Fibroblast of the conjunctiva (primary cell): ENCODE results near the gene RTP1.
"Not testable (repeated sequence)": the region's sequence is repeated elsewhere in the genome, so short reads cannot be mapped to it uniquely, and the experiment has no call there.

Source experiments
- DNase-seq: peaks from one replicate; pipeline ENCODE4 v3.0.0-alpha.2; 2010; ENCODE audit warnings: low read depth

Gene RTP1, protein sequence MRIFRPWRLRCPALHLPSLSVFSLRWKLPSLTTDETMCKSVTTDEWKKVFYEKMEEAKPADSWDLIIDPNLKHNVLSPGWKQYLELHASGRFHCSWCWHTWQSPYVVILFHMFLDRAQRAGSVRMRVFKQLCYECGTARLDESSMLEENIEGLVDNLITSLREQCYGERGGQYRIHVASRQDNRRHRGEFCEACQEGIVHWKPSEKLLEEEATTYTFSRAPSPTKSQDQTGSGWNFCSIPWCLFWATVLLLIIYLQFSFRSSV

DNA sequence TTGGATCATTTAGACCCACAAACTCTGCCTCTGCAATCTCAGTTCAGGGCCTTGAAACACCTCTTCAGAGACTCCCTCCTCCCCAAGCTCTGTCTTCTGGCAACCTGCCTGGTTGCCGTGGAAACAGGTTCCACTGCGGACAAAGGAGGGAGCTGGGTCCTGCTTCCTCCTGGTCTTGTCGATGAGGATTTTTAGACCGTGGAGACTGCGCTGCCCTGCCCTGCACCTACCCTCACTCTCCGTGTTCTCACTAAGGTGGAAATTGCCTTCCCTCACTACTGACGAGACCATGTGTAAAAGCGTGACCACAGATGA, at the start of gene RTP1:
Gene RTP1, plus strand, starts transcription at position 152 of the 315 bp plus-strand sequence. Its CDS starts 30 bp downstream, at position 182.
- DNase-seq = no peak

- no peak for DNase-seq
Measured at GRCh38 chr3:187150186-187150585, 47.1 kb upstream of the RTP1 start.

DNA sequence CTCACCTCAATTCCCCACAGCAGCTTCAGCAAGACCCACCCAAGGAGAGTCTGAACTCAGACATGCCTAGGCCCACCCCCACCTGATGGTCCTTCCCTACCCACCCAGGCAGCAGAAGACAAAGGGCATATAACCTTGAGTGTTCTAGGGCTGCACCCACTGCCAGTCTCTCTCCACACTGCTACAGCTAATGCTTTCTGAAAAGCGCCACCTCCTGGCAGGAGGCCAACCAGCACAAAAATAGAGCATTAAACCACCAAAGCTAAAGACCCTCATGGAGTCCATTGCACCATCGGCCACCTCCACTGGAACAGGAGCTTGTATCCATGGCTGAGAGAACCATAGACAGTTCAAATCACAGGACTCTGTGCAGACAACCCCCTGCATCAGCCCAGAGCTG, 46.7 kb upstream of the RTP1 start:
- no peak for DNase-seq

GRCh38 chr3:187161556-187161955, 35.7 kb upstream of the RTP1 start:
- no peak for DNase-seq

GRCh38 chr3:187162265-187162953, 34.9 kb upstream of the RTP1 start:
- no peak for DNase-seq

- DNase-seq = peak; percentile 43
Measured at GRCh38 chr3:187165144-187165543, 32.1 kb upstream of the RTP1 start.

GRCh38 chr3:187166750-187167149, 30.5 kb upstream of the RTP1 start:
- no peak for DNase-seq

DNA sequence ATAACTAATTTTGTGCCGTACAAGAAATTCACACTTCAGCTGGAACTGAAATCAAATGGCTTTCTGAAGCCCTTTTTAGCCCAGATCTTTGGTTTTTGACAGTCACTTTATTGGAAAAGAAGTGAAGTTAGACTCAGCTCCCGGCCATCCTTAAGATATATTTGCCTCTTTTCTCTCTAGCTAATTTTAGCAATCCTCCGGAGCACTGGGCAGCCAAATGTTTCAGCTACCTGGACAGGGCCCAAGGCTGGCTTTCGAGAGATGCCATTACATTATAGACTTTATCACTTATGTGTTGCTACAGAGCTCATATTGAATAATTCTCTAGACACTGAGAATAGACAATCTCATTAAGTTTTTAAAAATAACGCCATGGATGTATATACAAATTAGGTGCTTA, 29.5 kb upstream of the RTP1 start:
- DNase-seq = no peak

DNA sequence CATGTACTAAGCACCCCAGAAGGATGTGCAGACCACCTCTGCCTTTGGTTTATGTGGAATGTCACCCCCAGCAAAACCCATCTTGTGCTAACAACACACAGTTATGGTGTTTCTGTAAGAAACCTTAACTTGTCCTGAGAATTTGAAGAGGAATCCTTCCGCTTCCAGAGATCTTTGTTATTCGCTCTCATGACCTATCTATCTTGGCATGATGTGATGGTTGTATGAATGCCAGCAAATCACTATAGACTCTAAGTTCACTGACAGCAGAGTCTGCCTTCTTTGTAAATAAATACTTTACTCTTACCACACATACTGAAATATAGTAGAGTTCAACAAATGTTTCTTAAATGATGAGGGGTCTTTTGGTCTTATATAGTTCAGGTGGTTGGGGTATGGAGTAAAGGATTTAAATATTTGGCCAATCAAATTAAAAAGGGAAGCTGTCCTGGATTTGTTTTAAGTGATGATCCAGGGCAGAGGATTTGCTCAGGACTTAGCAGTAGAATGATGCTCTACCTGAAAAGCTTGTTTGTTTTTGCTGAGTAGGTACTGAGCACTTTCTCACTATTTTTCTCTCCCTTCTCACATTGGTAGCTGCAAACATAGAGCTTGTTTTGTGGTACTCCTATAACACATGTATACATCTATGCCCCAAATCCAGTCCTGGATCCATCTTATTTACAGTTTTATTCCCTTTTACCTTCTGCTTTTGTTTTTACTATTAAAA, 27.9 kb upstream of the RTP1 start:
- DNase-seq = no peak

- DNase-seq = not testable (repeated sequence)
Measured at GRCh38 chr3:187170911-187171310, 26.4 kb upstream of the RTP1 start.

GRCh38 chr3:187172929-187173328, 24.4 kb upstream of the RTP1 start:
- no peak for DNase-seq

DNA sequence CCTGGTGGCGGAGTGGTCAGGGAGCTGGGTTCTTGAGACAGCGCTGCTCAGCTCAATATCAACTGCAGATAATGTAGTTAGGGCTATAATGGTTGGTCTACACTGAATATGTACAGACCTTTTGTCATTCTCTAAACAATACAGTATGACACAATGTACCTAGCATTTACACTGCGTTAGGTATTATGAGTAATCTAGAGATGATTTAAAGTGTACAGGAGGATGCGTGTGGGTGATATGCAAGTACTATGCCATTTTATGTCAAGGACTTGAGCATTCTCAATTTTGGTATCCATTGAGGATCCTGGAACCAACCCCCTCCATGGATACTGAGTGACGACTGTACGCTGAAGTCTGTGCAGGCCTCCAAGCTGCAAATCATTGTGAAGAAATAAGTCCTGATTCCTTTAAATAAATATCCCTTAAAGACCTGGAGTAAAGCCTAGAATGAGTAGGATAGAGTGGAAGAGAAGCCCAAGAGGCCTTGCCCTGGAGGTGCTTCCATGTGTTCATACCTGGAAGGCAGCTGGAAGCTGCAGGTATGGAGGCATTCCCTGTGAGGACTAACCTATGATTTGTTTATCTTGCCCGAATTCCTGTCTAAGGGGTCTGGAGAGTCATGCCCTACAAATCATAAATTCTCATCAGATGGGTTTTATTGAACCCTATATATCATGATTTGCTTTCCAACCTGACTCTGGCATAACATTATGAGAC, 15.7 kb upstream of the RTP1 start:
- no peak for DNase-seq

- peak; percentile 23 for DNase-seq
Measured at GRCh38 chr3:187183210-187183862, 13.9 kb upstream of the RTP1 start.

- DNase-seq = no peak
Measured at GRCh38 chr3:187183903-187184302, 13.4 kb upstream of the RTP1 start.

- DNase-seq = no peak
Measured at GRCh38 chr3:187185759-187186158, 11.5 kb upstream of the RTP1 start.

DNA sequence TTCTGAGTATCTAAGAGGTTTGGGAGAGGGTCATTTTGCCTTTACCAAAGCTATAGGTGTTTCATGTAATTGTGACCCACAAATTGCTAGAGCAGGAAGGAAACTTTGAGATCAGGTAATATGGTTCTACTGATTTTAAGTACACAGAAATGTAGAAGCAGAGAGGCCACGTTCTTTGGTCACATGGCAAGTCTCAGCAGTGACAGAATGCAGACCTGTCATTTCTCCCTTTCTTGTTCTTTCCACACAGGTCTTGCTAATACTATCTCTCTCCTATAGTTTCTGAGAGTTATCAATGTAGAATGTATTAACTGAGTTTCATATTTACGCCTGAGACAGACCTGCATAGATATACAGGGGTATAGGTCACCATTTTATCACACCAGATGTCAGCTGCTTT, 10.9 kb upstream of the RTP1 start:
- DNase-seq = no peak

GRCh38 chr3:187186801-187187421, 10.4 kb upstream of the RTP1 start:
- DNase-seq = peak; percentile 48

DNA sequence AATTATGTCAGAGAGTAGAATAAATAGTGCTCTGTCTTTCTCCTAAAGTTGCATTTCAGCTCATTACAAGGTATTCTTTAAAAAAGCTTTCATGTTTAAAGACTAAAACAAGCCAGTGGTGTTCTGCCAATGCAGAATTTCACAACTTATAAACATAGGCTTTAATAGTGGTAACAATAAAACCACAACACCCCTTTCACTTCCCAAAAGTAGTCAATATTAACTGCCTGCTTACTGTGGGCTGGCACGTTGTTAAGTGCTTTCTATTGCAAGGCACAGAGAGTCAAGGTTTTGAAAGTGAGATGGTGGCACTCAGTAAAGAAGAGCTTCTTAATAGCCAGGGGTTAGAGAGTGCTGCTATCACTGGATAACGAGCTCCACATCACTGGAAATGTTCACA, 8.4 kb upstream of the RTP1 start:
- no peak for DNase-seq

- DNase-seq = no peak
Measured at GRCh38 chr3:187191271-187191670, 6.0 kb upstream of the RTP1 start.

- DNase-seq = no peak
Measured at GRCh38 chr3:187193181-187193580, 4.1 kb upstream of the RTP1 start.

- no peak for DNase-seq
Measured at GRCh38 chr3:187196573-187197334, 532 bp upstream of the RTP1 start.
